Esophagus squamous epithelium (tissue), 5 donors: ENCODE results near the gene SOX18. TPM values are rescaled to one million over a fixed set of nuclear protein-coding genes. Genes with fewer than 3 reads are reported as not detected.

Source experiments
- DNase-seq: peaks from one replicate; lab custom pipeline; 2025; lab: John Stamatoyannopoulos, UW
- H3K27ac ChIP-seq, 4 donors: fragments of 200-600 bp; sonication (generic); one replicate each; pipeline ENCODE4 v1.5.1; 2016 to 2019; ENCODE audit warnings: mild to moderate bottlenecking in 1 of 4
- H3K27me3 ChIP-seq, 4 donors: fragments of 200-600 bp; sonication (generic); 1 replicate in 3 of 4; 2 replicates in 1 of 4; pipeline versions ENCODE4 v1.5.1 to v1.6.0; 2017 to 2021; ENCODE audit warnings: antibody characterized with exemption in 1 of 4
- H3K36me3 ChIP-seq, 3 donors: fragments of 200-600 bp; sonication (generic); one replicate each; pipeline ENCODE4 v1.5.1; 2016 to 2019
- H3K4me1 ChIP-seq, 3 donors: fragments of 200-600 bp; sonication (generic); one replicate each; pipeline ENCODE4 v1.5.1; 2017 to 2019
- H3K4me3 ChIP-seq, 4 donors: fragments of 200-600 bp; sonication (generic); 1 replicate in 3 of 4; 2 replicates in 1 of 4; pipeline ENCODE4 v1.5.1; 2016 to 2019; ENCODE audit warnings: mild to moderate bottlenecking in 2 of 4, moderate library complexity in 1 of 4
- H3K9me3 ChIP-seq, 3 donors: fragments of 200-600 bp; sonication (generic); one replicate each; pipeline ENCODE4 v1.5.1; 2016 to 2019
- CTCF ChIP-seq, 6 experiments: fragments of 450-650 bp in 4 of 6; fragments of 200-600 bp in 2 of 6; sonication (generic) in 2 of 6; IDR thresholded peaks; one replicate each; pipeline ENCODE4 v1.5.1; 2016 to 2019; ENCODE audit warnings: antibody characterized with exemption in 6 of 6, mild to moderate bottlenecking in 4 of 6, moderate library complexity in 4 of 6
- POLR2A ChIP-seq, 4 donors: fragments of 450-650 bp; IDR thresholded peaks; one replicate each; pipeline ENCODE4 v1.6.1; 2017; ENCODE audit warnings: antibody characterized with exemption in 4 of 4, mild to moderate bottlenecking in 4 of 4, moderate library complexity in 3 of 4
- WGBS, 2 donors: methylation state at CpG; one replicate each; pipeline ENCODE4 v1.1.5; 2018; 5-methylcytosine and 5-hydroxymethylcytosine counted together
- intact Hi-C: fragments of 100-400 bp; cut with DNase I; formaldehyde crosslinking; loops from one replicate; pipeline ENCODE4 v1.15.0; 2022
- total RNA-seq, 4 donors: library from RNA; depleted of rRNA; stranded (reverse); fragments of >200 nt; gene quantifications; one replicate each; pipeline ENCODE4 v1.1.0, GENCODE V29; 2016
- donor health status: DM: yes; HTN: yes; CAD: no.

SOX18 gene
- 1 to 10 TPM; 1.3 to 4.5 (median 3.9) TPM for total RNA-seq

GRCh38 chr20:64049060-64049877 lies at the start of gene SOX18:
Gene SOX18, minus strand, starts transcription at chr20:64049639. Its CDS starts 123 bp downstream, at chr20:64049516.
- Histone ChIP-seq H3K36me3 (no peaks in the 10 kb centered on the region), H3K27ac (peak within 1 kb of the TSS; percentile 56 to 82 (median 72)), H3K27me3 (peaks cover 7 to 99% (median 15%) of the 10 kb centered on the region in 4 donors), H3K9me3 (no peaks in the 10 kb centered on the region), H3K4me1 (peaks cover 28 to 80% (median 42%) of the 10 kb centered on the region in 3 donors), H3K4me3 (peak within 1 kb of the TSS; percentile 23 to 63 (median 42))
- intact Hi-C loops, result no loop called here
- WGBS, 2 donors, result 0% methylated on average over 2 of the region's 111 CpGs; no CpG with 5 or more reads in 1 of the 2 donors
- DNase-seq, result no peak
- TF ChIP-seq POLR2A (IDR thresholded peaks at IDR 0.05), result peak in 1 of 4 donors; percentile 27
- no peak for TF ChIP-seq CTCF (IDR thresholded peaks at IDR 0.05)

- H3K27me3 ChIP-seq, result peaks cover 13 to 56% (median 21%) of the 10 kb centered on the region in 4 donors
- 94 to 100% methylated on average over 5 to 17 of the region's 28 CpGs for WGBS, 2 donors
- H3K4me1 ChIP-seq, result peaks cover 5 to 13% (median 11%) of the 10 kb centered on the region in 3 donors
- H3K27ac ChIP-seq, result no peak overlapping the region
- H3K36me3 ChIP-seq, result no peaks in the 10 kb centered on the region
- TF ChIP-seq CTCF (IDR thresholded peaks at IDR 0.05), result no peak
- no peak for TF ChIP-seq POLR2A (IDR thresholded peaks at IDR 0.05)
- H3K4me3 ChIP-seq, result no peak overlapping the region
- intact Hi-C loops, result no loop called here
- no peak for DNase-seq
- H3K9me3 ChIP-seq, result no peaks in the 10 kb centered on the region
Measured at GRCh38 chr20:64098471-64099013, 49.1 kb upstream of the SOX18 start.

- H3K4me3 ChIP-seq, result no peak overlapping the region
- no peaks in the 10 kb centered on the region for H3K36me3 ChIP-seq
- peaks cover 2 to 50% (median 6%) of the 10 kb centered on the region in 4 donors for H3K27me3 ChIP-seq
- peaks cover 0 to 13% (median 0%) of the 10 kb centered on the region in 3 donors for H3K4me1 ChIP-seq
- DNase-seq, result no peak
- intact Hi-C loops, result no loop called here
- H3K27ac ChIP-seq, result no peak overlapping the region
- H3K9me3 ChIP-seq, result no peaks in the 10 kb centered on the region
- TF ChIP-seq CTCF (IDR thresholded peaks at IDR 0.05), result no peak
- no peak for TF ChIP-seq POLR2A (IDR thresholded peaks at IDR 0.05)
- WGBS, 2 donors, result 64 to 80% methylated on average over 6 of the region's 6 CpGs
Measured at GRCh38 chr20:64096535-64096934, 47.1 kb upstream of the SOX18 start.

GRCh38 chr20:64095927-64096326 lies 46.5 kb upstream of the SOX18 start:
- H3K27ac ChIP-seq, result no peak overlapping the region
- TF ChIP-seq POLR2A (IDR thresholded peaks at IDR 0.05) (no peak), CTCF (IDR thresholded peaks at IDR 0.05) (no peak)
- no peak overlapping the region for H3K4me3 ChIP-seq
- peaks cover 0 to 13% (median 0%) of the 10 kb centered on the region in 3 donors for H3K4me1 ChIP-seq
- DNase-seq, result no peak
- WGBS, 2 donors, result 45 to 83% methylated on average over 5 to 7 of the region's 11 CpGs
- H3K9me3 ChIP-seq, result no peaks in the 10 kb centered on the region
- H3K36me3 ChIP-seq, result no peaks in the 10 kb centered on the region
- intact Hi-C loops, result no loop called here
- peaks cover 0 to 44% (median under 1%) of the 10 kb centered on the region in 4 donors for H3K27me3 ChIP-seq

- WGBS, 2 donors, result 55 to 75% methylated on average over 4 of the region's 4 CpGs
- no peaks in the 10 kb centered on the region for H3K9me3 ChIP-seq
- no peak overlapping the region for H3K27ac ChIP-seq
- DNase-seq, result no peak
- no peak overlapping the region for H3K4me3 ChIP-seq
- H3K36me3 ChIP-seq, result no peaks in the 10 kb centered on the region
- TF ChIP-seq CTCF (IDR thresholded peaks at IDR 0.05) (no peak), POLR2A (IDR thresholded peaks at IDR 0.05) (no peak)
- H3K27me3 ChIP-seq, result peaks cover 0 to 40% (median 0%) of the 10 kb centered on the region in 4 donors
- H3K4me1 ChIP-seq, result peaks cover 0 to 13% (median 0%) of the 10 kb centered on the region in 3 donors
- intact Hi-C loops, result no loop called here
Measured at GRCh38 chr20:64095455-64095854, 46.0 kb upstream of the SOX18 start.
